HG03108 (cell line): ENCODE results near the gene CNTNAP2.
A peak's percentile ranks its signal among the peaks of the same experiment; 100 is the strongest.
"Not testable (repeated sequence)": the region's sequence is repeated elsewhere in the genome, so short reads cannot be mapped to it uniquely, and the experiment has no call there.

Experiments used
- ATAC-seq: cut with Tn5 transposase; IDR thresholded peaks from one replicate; pipeline ENCODE4 v1.9.1; 2021; ENCODE audit warnings: moderate library complexity; ENCODE audit not compliant: unreplicated experiment

CNTNAP2 gene

GRCh38 chr7:148042935-148043631, 1926.5 kb downstream of the CNTNAP2 start:
- ATAC-seq = no peak

DNA sequence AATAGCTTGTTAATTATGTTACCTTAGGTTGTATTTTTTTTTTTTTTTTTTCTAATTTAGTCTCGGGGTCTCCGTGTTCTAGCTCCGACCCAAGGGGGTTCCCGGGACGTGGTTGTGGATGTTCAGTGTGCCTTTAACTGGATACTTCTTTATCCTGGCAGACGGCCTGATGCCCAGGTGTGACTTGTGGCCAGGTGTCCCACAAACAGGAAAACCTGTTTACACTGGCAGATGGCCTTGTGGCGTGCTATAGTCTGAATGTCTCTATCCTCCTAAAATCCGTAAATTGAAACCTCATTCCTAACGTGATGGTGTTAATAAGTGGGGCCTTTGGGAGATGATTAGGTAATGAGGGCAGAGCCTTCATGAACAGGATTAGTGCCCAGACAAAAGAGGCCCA, 1927.6 kb downstream of the CNTNAP2 start:
- ATAC-seq = no peak

DNA sequence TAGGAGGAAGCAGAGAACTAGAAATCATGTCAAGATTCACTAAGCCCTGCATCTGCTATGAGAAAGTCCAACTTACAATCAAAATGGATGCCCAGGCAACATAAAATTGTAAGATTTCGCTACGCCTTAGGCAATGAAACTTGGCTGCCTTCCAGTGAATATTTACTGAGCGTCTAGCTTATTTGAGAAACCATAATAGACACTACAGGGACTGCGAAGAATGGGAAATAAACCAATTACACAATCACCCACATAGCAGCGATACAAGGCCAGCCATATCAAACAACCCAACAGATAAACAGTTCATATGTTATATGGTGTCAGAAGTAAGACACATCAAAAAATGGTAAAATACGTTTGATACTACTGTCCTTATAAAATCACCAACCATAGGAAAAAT, 1928.9 kb downstream of the CNTNAP2 start:
- no peak for ATAC-seq

- ATAC-seq = no peak
These were observed 1932.5 kb downstream of the CNTNAP2 start for GRCh38 chr7:148049068-148049467.

GRCh38 chr7:148050492-148051158, 1934.0 kb downstream of the CNTNAP2 start:
- no peak for ATAC-seq

DNA sequence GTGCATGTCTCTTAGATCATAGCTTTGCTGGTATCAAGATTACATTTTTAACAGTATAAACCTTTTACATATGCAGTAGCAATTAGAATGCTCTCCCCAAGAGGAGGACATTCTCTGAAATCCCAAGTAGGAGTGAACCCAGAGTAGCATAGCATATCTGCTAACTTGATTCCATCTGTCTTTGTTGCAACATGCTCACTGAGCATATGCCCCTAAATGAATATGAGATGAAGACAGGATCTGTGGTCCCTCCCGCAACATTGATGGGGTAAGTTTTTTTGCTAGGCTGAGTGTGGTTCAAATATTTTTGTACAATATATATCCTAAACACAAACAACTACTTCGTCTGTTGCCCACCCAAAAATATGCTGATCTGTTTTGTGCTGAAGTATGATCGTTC, 1939.8 kb downstream of the CNTNAP2 start:
- ATAC-seq = no peak

DNA sequence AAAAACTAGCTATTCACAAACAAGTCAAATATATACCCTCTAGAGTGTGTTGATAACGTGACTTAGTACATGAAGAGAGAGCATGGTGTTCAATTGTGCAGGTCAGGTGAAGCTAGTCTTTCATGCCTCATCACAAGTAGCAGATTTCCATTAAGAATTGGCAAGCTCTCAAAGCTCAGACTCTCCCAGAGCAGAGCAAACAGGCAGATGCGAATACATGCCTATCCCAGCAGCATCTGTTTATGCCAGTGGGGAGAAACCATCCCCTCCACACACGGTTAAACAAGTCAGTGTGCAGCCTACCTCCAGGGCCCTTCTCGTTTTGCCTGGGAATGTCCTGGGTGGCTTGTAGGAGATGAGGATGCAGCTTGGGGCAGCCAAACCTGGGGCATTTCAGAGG, 1941.5 kb downstream of the CNTNAP2 start:
- ATAC-seq = no peak

DNA sequence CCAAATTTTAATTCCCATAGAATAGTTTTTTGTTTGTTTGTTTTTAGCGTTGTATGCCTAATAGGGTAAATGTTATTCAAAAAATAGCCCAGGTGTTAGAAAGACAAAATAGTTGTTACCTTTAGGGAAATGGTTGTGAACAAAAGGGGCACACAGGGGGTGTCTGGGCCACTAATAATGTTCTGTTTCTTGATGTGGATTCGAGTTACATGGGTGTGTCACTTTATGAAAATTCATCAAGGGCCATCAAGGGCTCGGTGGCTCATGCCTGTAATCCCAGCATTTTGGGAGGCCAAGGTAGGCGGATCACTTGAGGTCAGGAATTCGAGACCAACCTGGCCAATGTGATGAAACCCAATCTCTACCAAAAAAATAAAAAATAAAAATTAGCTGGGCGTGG, 1942.2 kb downstream of the CNTNAP2 start:
- no peak for ATAC-seq

DNA sequence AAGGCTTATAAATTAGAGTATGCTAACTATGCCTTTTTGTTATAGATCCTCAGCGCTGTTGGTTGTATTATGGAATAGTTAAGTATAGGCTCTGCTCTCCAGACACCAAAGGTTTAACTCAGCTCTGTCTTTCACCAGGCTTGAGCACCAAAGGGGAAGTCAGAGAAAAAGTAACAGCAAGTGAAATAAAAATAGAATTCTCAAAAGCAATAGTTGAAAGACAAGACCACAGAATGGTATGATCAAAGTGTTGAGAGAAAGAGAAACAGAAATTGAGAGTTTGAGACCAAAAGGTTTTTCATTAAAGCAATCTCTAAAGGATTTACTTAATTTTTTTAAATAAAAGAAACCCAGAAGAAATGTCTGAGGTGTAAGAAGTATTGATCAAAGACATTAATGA, 1944.1 kb downstream of the CNTNAP2 start:
- ATAC-seq = peak; percentile 78

DNA sequence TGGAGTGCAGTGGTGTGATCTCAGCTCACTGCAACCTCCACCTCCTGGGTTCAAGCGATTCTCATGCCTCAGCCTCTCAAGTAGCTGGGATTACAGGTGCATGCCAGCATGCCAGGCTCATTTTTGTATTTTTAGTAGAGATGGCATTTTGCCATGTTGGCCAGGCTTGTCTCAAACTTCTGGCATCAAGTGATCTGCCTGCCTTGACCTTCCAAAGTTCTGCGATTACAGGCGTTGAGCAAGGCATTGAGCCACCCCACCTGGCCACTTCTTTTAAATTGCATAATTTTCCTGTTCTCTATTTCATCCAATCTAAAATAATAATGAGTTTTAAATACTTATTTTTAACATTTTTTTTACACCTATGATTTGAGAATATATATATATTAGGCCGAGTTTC, 1961.5 kb downstream of the CNTNAP2 start:
- not testable (repeated sequence) for ATAC-seq

DNA sequence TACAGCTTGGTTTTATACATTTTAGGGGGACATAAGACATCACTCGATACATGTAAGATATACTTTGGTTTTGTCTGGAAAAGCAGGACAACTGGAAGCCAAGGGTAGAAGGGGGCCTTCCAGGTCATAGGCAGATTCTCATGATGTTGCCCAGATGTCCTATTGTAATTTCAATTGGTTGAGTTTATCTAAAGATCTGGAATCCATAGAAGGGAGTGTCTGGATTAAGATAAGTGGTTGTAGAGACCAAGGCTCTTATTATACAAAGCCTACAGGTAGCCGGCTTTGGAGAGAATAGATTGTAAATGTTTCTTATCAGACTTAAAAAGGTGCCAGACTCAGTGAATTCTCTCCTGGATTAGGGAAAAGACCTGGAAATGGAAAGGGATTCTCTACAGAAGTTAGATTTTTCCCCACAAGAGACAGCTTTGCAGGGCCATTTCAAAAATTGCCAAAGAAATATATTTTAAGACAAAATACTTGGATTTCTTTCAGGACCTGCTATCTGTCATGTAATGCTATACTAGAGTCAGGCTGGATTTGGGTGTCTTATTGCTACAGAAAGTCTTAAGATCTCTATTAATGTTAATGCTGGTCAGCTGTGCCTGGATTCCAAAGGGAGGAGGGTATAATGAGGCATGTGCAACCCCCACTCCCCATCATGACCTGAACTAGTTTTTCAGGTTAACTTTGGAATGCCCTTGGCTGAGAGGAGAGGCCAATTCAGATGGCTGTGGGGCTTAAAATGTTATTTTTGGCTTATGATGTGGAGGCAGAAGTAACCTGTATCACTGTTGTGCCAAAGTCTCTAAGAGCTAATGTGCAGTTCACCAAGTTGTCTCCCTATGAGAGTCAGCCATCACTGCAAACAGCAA, 1962.8 kb downstream of the CNTNAP2 start:
- ATAC-seq = no peak

DNA sequence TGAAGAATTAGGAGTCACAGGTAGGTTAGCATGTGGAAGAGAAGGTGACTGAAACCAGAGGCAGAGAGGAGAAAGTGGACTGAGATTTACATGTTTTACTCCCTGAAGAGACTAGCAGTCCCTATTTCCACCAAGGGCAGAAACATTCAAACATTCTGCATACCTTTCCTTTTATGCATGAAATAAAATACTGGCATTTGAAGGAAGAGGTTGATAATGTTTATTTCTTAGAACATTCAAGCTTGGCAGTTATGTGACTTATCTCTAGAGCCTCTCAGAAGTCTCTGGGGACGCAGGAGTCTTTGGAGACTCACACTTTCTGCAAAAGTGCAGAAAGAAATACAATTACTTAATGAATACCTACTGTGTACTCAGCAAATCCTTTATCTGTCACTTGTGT, 1966.8 kb downstream of the CNTNAP2 start:
- ATAC-seq = no peak

GRCh38 chr7:148084138-148084537, 1967.5 kb downstream of the CNTNAP2 start:
- no peak for ATAC-seq

DNA sequence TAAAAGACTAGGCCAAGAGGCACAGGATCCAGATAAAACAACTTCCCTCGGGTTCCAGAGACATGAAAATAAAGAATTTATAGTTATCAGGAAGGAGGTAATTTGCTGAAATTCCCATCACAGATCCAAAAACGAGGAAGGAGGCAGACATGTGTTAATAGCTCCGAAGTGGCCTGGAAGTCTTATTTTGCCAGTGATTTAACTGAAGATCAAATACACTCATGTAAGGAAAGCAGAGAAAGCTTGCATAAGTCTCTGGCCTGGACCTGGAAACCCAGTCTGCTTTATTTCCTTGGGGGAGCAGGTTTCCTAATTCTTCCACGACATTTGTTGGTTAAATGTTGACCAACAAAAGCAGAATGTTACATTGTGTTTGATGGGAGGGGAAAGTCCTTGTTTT, 1975.3 kb downstream of the CNTNAP2 start:
- ATAC-seq = no peak

DNA sequence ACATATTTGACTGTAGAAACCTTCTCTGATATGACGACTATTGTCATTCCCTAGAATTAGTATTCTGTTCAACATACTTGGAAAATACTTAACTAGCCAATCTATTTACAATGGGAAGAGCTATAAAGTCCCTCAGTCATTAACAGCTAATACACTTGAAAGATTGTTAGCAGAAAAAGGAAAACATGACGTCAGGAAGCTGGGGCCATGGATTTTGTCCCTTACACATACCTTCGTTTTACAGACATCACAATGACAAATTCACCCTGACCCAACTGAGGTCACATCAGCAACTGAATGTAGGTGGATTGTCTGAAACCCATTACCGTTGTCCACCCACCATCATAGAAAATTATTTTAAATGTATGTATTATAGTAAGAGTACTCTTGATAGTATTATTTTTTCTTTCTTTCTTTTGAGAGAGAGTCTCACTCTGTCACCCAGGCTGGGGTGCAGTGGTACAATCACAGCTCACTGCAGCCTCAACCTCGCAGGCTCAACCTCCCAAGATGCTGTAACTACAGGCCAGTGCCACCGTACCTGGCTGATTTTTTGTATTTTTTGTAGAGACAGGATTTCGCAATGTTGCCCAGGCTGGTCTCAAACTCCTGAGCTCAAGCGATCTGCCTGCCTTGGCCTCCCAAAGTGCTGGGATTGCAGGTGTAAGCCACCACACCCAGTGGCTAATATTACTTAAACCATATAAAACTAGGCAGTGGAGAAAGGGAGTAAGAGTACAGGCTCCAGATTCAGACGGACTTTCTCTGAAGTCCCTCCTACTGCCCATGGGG, 1977.0 kb downstream of the CNTNAP2 start:
- ATAC-seq = no peak

GRCh38 chr7:148095066-148095465, 1978.5 kb downstream of the CNTNAP2 start:
- no peak for ATAC-seq

GRCh38 chr7:148104136-148104716, 1987.6 kb downstream of the CNTNAP2 start:
- ATAC-seq = no peak

DNA sequence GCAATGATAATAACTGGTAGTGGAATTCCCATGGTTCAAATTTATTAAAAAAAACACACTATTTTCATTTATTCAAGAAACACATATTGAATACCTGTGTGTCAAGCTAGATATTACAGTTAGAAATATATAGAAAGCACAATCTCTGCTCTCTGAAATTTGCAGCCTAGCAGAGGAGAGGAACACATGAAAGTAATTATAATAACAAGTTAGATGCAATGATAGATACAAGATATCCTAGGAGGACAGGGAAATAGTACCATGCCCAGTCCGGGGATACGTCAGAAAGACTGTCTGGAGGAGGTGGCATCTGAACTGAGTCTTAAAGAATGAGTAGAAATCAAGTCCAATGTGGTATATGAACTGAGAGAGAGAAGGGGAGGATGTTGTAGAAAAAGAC, 1988.3 kb downstream of the CNTNAP2 start:
- no peak for ATAC-seq

- no peak for ATAC-seq
These were observed 1989.3 kb downstream of the CNTNAP2 start for GRCh38 chr7:148105853-148106252.

DNA sequence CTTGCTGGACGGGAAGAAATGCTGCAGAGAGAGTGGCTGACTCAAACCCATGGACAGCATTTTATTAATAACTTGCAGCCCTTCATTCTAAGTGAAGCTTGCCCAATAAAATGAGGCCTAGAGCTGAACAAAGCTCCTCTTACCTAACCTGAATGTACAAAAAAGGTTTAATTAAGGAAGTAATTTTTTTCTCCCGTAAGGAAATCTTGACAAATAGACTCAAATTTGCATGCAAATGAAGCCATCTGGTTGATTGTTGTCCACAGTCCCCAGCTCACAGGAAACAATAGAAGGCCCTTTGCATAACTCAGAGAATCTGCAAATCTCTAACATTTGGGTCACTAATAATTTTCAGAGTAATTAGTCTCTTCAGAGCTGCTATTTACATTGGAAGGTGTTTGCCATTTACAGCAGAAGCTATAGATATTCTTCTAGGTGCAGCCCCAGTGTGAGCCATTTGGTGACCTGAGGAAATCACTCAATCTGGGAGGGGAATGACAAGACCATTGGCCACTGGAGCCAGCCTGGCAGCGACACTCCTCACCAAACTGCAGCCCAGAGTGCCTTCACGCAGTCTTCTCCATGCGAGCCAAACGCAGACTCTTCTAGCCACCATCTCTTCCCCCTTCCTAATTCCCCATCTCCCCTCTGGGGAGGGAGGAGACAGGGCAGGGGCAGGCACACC, 1991.0 kb downstream of the CNTNAP2 start:
- no peak for ATAC-seq
